K562 (cell line): ENCODE data around the gene CLCN1. TPM values are rescaled to one million over a fixed set of nuclear protein-coding genes. Genes with fewer than 3 reads are reported as not detected.

Experiments used
- ATAC-seq: fragments of 200-7000 bp; cut with Tn5 transposase; 3 replicates; pipeline ENCODE4 v1.9.1; 2020; ENCODE audit warnings: moderate library complexity
- BruUV-seq: library from RNA; stranded (reverse); fragments of 400-500 nt; replicated peaks from 2 replicates; lab custom pipeline; 2021; lab: Mats Ljungman, UMichigan
- CTCF ChIA-PET: fragments of 300-600 bp; formaldehyde crosslinking; extraction: SDS; loops from one replicate; lab custom pipeline; 2021; ENCODE audit warnings: low intra/inter-chr PET ratio; lab: Yijun Ruan, JAX
- POLR2A ChIA-PET: fragments of 300-600, 350-650 bp; sonication (Branson Sonifier 250); formaldehyde crosslinking; extraction: SDS; loops from one replicate; lab custom pipeline; 2021; ENCODE audit warnings: antibody characterized with exemption, inconsistent platforms; lab: Yijun Ruan, JAX
- DNase-seq, 4 experiments: peaks; one replicate each; pipeline versions ENCODE4 v3.0.0 to v3.0.0-alpha.2; 2011 to 2018; ENCODE audit warnings: low spot score in 3 of 4, mixed read lengths in 3 of 4; ENCODE audit errors: extremely low read depth in 1 of 4
- FAIRE-seq: peaks from 2 replicates; lab custom pipeline; 2011; peaks lifted over from hg19 to GRCh38; lab: Jason Lieb, UNC
- H2AFZ ChIP-seq: 2 replicates; pipeline ENCODE4 v1.6.0; 2011; ENCODE audit warnings: low read depth, low read length, control low read depth, inconsistent platforms
- H3K27ac ChIP-seq: fragments of 200-600 bp; 3 replicates; pipeline ENCODE4 v1.8.0; 2011; ENCODE audit warnings: low read depth, mild to moderate bottlenecking, control low read depth, inconsistent platforms, low read length, moderate library complexity, mixed read lengths; ENCODE audit errors: extremely low read depth
- H3K27me3 ChIP-seq, 2 experiments: fragments of 300-600 bp in 1 of 2; 2 replicates in 1 of 2; 3 replicates in 1 of 2; pipeline versions ENCODE4 v1.6.0 to v1.8.0; 2011; ENCODE audit warnings: inconsistent platforms in 2 of 2, low read length in 2 of 2, mild to moderate bottlenecking in 1 of 2, mixed read lengths in 1 of 2, moderate library complexity in 1 of 2; ENCODE audit not compliant: control insufficient read depth in 2 of 2, insufficient read depth in 2 of 2
- H3K36me3 ChIP-seq: fragments of 300-600 bp; 3 replicates; pipeline ENCODE4 v1.8.0; 2011; ENCODE audit warnings: mild to moderate bottlenecking, low read length, inconsistent platforms; ENCODE audit not compliant: control insufficient read depth, insufficient read depth
- H3K4me1 ChIP-seq, 2 experiments: fragments of 200-600 bp in 1 of 2; replicated peaks in 1 of 2; 2 replicates in 1 of 2; 3 replicates in 1 of 2; pipeline versions ENCODE4 v1.5.1 to v1.8.0; 2011; ENCODE audit warnings: inconsistent platforms in 2 of 2, low read length in 2 of 2, mild to moderate bottlenecking in 1 of 2, mixed read lengths in 1 of 2, moderate library complexity in 1 of 2; ENCODE audit not compliant: control insufficient read depth in 2 of 2, insufficient read depth in 2 of 2
- H3K4me2 ChIP-seq: 2 replicates; pipeline ENCODE4 v1.6.1; 2011; ENCODE audit warnings: low read length, control low read depth, inconsistent platforms, mixed read lengths; ENCODE audit not compliant: insufficient read depth
- H3K4me3 ChIP-seq: fragments of 200-600 bp; sonication (generic), shearing (Covaris generic); 2 replicates; pipeline ENCODE4 v1.5.1; 2016; ENCODE audit warnings: control low read depth, inconsistent platforms
- H3K79me2 ChIP-seq: fragments of 200-600 bp; 3 replicates; pipeline ENCODE4 v1.8.0; 2011; ENCODE audit warnings: low read length, inconsistent platforms; ENCODE audit not compliant: control insufficient read depth, insufficient read depth
- H3K9ac ChIP-seq, 2 experiments: 2 replicates each; pipeline versions ENCODE4 v1.6.0 to v1.6.1; 2011; ENCODE audit warnings: low read depth in 2 of 2, low read length in 2 of 2, control low read depth in 1 of 2, inconsistent platforms in 1 of 2, mild to moderate bottlenecking in 1 of 2, mixed read lengths in 1 of 2; ENCODE audit not compliant: insufficient read depth in 1 of 2
- H3K9me1 ChIP-seq: one replicate; pipeline ENCODE4 v1.6.0; 2011; ENCODE audit warnings: inconsistent platforms, mild to moderate bottlenecking, low read length, moderate library complexity; ENCODE audit not compliant: control insufficient read depth, insufficient read depth
- H3K9me3 ChIP-seq: replicated peaks from 2 replicates; pipeline ENCODE4 v1.5.1; 2011; ENCODE audit warnings: low read depth, low read length, inconsistent platforms; ENCODE audit not compliant: control insufficient read depth, insufficient read depth
- H4K20me1 ChIP-seq: replicated peaks from 2 replicates; pipeline ENCODE4 v1.6.1; 2011; ENCODE audit warnings: low read length, inconsistent platforms, mixed read lengths; ENCODE audit not compliant: control insufficient read depth, insufficient read depth
- BRF1 ChIP-seq: IDR thresholded peaks from 3 replicates; pipeline ENCODE4 v1.6.1; 2011; ENCODE audit warnings: borderline replicate concordance, mild to moderate bottlenecking; ENCODE audit not compliant: insufficient read length; ENCODE audit errors: extremely low read depth
- CBFA2T3 ChIP-seq: fragments of 450-650 bp; IDR thresholded peaks from 2 replicates; pipeline ENCODE4 v1.6.1; 2017
- CCAR2 ChIP-seq: fragments of 200-400 bp; formaldehyde crosslinking; IDR thresholded peaks from 2 replicates; pipeline ENCODE4 v1.6.1; 2017; ENCODE audit warnings: mild to moderate bottlenecking, low read depth, low read length
- EGR1 ChIP-seq: fragments of 450-650 bp; conservative IDR thresholded peaks from 2 replicates; pipeline ENCODE4 v1.6.1; 2017; ENCODE audit warnings: mild to moderate bottlenecking
- FOXM1 ChIP-seq, 2 experiments: fragments of 450-650 bp in 1 of 2; sonication (generic) in 1 of 2; formaldehyde crosslinking in 1 of 2; IDR thresholded peaks; 2 replicates each; pipeline versions ENCODE4 v1.6.1 to v1.9.0; 2017 to 2022; ENCODE audit warnings: low read depth in 2 of 2, mild to moderate bottlenecking in 2 of 2, missing genetic modification reagents in 1 of 2, moderate library complexity in 1 of 2
- HES1 ChIP-seq: fragments of 450-650 bp; IDR thresholded peaks from 2 replicates; pipeline ENCODE4 v1.6.1; 2016; ENCODE audit warnings: low read depth, mild to moderate bottlenecking, moderate library complexity
- MTA1 ChIP-seq: fragments of 450-650 bp; IDR thresholded peaks from 2 replicates; pipeline ENCODE4 v1.6.1; 2017; ENCODE audit warnings: borderline replicate concordance
- RBBP5 ChIP-seq: fragments of 200-600 bp; sonication (generic); IDR thresholded peaks from 2 replicates; pipeline ENCODE4 v1.6.1; 2012; ENCODE audit warnings: borderline replicate concordance, mild to moderate bottlenecking, low read length, control low read depth, inconsistent platforms; ENCODE audit not compliant: insufficient read depth, poor library complexity, severe bottlenecking
- U2AF1 ChIP-seq: fragments of 200-400 bp; formaldehyde crosslinking; optimal IDR thresholded peaks from 2 replicates; pipeline ENCODE3; 2017; ENCODE audit warnings: mild to moderate bottlenecking, low read depth, low read length, moderate library complexity
- ZNF316 ChIP-seq: fragments of 450-650 bp; IDR thresholded peaks from 2 replicates; pipeline ENCODE4 v1.6.1; 2016
- ZNF318 ChIP-seq, 2 experiments: fragments of 450-650 bp; IDR thresholded peaks; 2 replicates each; pipeline ENCODE4 v1.6.1; 2016; ENCODE audit warnings: mild to moderate bottlenecking in 2 of 2, borderline replicate concordance in 1 of 2, low read depth in 1 of 2, moderate library complexity in 1 of 2
- ZNF785 ChIP-seq: fragments of 250-450 bp; sonication (Bioruptor Pico); IDR thresholded peaks from 2 replicates; pipeline ENCODE4 v1.4.0; 2020; ENCODE audit warnings: mild to moderate bottlenecking
- WGBS: fragments of 100-300 bp; shearing (Covaris generic); methylation state at CpG from one replicate; pipeline ENCODE4 v1.1.6; 2016; ENCODE audit warnings: low coverage, mixed read lengths; ENCODE audit not compliant: insufficient coverage; ENCODE audit errors: missing lambda C conversion rate; 5-methylcytosine and 5-hydroxymethylcytosine counted together
- in situ Hi-C: fragments of 300-500 bp; cut with MboI; formaldehyde crosslinking; loops from 4 replicates; pipeline ENCODE4 v1.15.0; 2018; ENCODE audit warnings: inconsistent platforms, mixed read lengths
- intact Hi-C: fragments of 100-400 bp; cut with micrococcal nuclease; formaldehyde crosslinking; loops from 2 replicates; pipeline ENCODE4 v1.14.2; 2022
- polyA plus RNA-seq, 8 experiments: library from polyadenylated mRNA; depleted of rRNA in 4 of 8; stranded (reverse) in 5 of 8; unstranded in 3 of 8; fragments of >200 nt; fragmentation: Nextera tagmentation in 2 of 8; fragmentation: Illumina TruSeq in 1 of 8; extraction: Ambion mirVana in 2 of 8; extraction: Trizol in 1 of 8; gene quantifications; 2 replicates each; pipeline versions ENCODE4 v1.2.1 to v1.2.3, GENCODE V29; 2011 to 2014; ENCODE audit warnings: inconsistent platforms in 1 of 8, missing spikeins in 1 of 8
- total RNA-seq, 7 experiments: library from RNA; depleted of rRNA in 6 of 7; stranded (reverse); fragments of >200 nt in 6 of 7; fragmentation: Illumina TruSeq in 2 of 7; extraction: Trizol in 2 of 7; gene quantifications; 2 replicates each; pipeline versions ENCODE4 v1.2.1 to v1.2.3, GENCODE V29; 2011 to 2021; ENCODE audit warnings: low replicate concordance in 1 of 7
- TF ChIP-seq, protein P1 (sequence below): sonication (generic); IDR thresholded peaks from 2 replicates; pipeline ENCODE4 v1.6.1; 2016

Gene CLCN1
- total and polyA plus RNA-seq, 9 of the 15 experiments (the other 6 are each of a cell fraction or from before 2014, with no cell fraction given): 0.01 to 0.11 (median 0.04) TPM; not detected in 4

DNA sequence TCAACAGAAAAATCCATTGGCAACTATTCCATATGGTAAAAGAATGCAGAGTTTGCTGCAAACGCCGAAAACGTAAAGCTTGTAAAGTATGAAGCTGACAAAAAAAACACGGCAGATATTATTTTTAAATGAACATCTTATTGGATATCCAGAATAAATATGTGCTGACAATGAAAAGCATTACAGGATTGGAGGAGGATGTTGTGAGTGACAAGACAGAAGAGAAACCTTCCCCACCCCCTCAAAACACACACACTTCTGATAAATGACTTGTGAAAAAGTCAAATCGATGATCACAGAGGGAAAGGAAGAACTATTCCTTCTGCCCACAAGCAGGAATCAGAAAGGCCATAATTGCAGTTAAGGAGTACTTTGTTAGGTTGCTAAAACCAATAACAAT, 32.0 kb downstream of the CLCN1 start:
- Histone ChIP-seq H3K36me3 (no peaks in the 10 kb centered on the region), H3K79me2 (no peaks in the 10 kb centered on the region), H3K9me1 (no peaks in the 10 kb centered on the region), H3K27ac (no peak overlapping the region), H3K4me1 (peaks cover 0 to 10% of the 10 kb centered on the region in 2 experiments; a peak in 3 of 5 replicates), H3K27me3 (peaks cover 48 to 64% of the 10 kb centered on the region in 2 experiments), H3K9me3 (no peaks in the 10 kb centered on the region), H2AFZ (no peak overlapping the region), H3K9ac (no peak overlapping the region), H4K20me1 (no peaks in the 10 kb centered on the region), H3K4me3 (no peak overlapping the region), H3K4me2 (no peak overlapping the region)
- intact Hi-C loops: loop anchor here (2.0 to 5.0 kb wide), 2 partner anchors 34 to 69 kb away; partner anchors contain the start of gene ZYX
- DNase-seq (no peak), FAIRE-seq (no peak), ATAC-seq (no peak)
- BruUV-seq: no TSS peak
- POLR2A ChIA-PET: interaction anchor here (0.6 kb wide), 1 partner anchor 22 kb away, joined by 5 read pairs; no protein-coding TSS in a partner anchor
- in situ Hi-C loops: no loop called here
- WGBS: 5% methylated on average over 5 of the region's 5 CpGs
- CTCF ChIA-PET: no interaction called here
- TF ChIP-seq ZNF785: no peak
- TF ChIP-seq FOXM1 (IDR thresholded peaks at IDR 0.05; ENCODE audit: low read depth): no peak
- no peak for TF ChIP-seq FOXM1 (CRISPR knock-in tag; IDR thresholded peaks at IDR 0.05; ENCODE audit: low read depth)
- no peak for TF ChIP-seq RBBP5
- peak; percentile 28; the same call in 1 of the 2 replicates for TF ChIP-seq ZNF316
- no peak for TF ChIP-seq U2AF1
- TF ChIP-seq, protein P1, sequence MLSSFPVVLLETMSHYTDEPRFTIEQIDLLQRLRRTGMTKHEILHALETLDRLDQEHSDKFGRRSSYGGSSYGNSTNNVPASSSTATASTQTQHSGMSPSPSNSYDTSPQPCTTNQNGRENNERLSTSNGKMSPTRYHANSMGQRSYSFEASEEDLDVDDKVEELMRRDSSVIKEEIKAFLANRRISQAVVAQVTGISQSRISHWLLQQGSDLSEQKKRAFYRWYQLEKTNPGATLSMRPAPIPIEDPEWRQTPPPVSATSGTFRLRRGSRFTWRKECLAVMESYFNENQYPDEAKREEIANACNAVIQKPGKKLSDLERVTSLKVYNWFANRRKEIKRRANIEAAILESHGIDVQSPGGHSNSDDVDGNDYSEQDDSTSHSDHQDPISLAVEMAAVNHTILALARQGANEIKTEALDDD: no peak
- peak; percentile 28; the same call in 1 of the 2 replicates for TF ChIP-seq EGR1
- no peak for TF ChIP-seq BRF1
- no peak for TF ChIP-seq CBFA2T3
- no peak for TF ChIP-seq ZNF318 (IDR thresholded peaks at IDR 0.05; ENCODE audit: borderline replicate concordance in 1 of 2, low read depth in 1 of 2)
- no peak for TF ChIP-seq CCAR2
- TF ChIP-seq MTA1: no peak
- TF ChIP-seq HES1: no peak
